Epithelial cell of proximal tubule (primary cell): ENCODE data around the gene CD151. TPM values are rescaled to one million over a fixed set of nuclear protein-coding genes. Genes with fewer than 3 reads are reported as not detected.

Experiments
- DNase-seq: peaks from one replicate; pipeline ENCODE4 v3.0.0-alpha.2; 2011; ENCODE audit warnings: low read depth
- H3K4me3 ChIP-seq: 2 replicates; pipeline ENCODE4 v1.5.1; 2011; ENCODE audit warnings: low read depth, mild to moderate bottlenecking, low read length
- CTCF ChIP-seq: conservative IDR thresholded peaks from 2 replicates; pipeline ENCODE4 v1.5.1; 2012; ENCODE audit warnings: low read depth, mild to moderate bottlenecking, low read length
- total RNA-seq: library from RNA; depleted of rRNA; stranded (reverse); fragments of >200 nt; gene quantifications from 2 replicates; pipeline ENCODE4 v1.2.3, GENCODE V29; 2015

CD151 gene
- total RNA-seq, 1 donor from 2014 or later, result 538 TPM

- TF ChIP-seq CTCF, result peak; percentile 36
These were observed 21.1 kb upstream of the CD151 start for GRCh38 chr11:811446-812245.

GRCh38 chr11:812390-812789, 20.4 kb upstream of the CD151 start:
- DNase-seq, result no peak
- no peak overlapping the region for H3K4me3 ChIP-seq
- no peak for TF ChIP-seq CTCF

More at GRCh38 chr11:811446-812245, 21.1 kb upstream of the CD151 start:
- DNase-seq, result no peak
- peak overlapping the region; percentile 96 for H3K4me3 ChIP-seq

- TF ChIP-seq CTCF, result no peak
- no peak overlapping the region for H3K4me3 ChIP-seq
- no peak for DNase-seq
These were observed 19.7 kb upstream of the CD151 start for GRCh38 chr11:813072-813455.

GRCh38 chr11:813456-814096, 19.2 kb upstream of the CD151 start:
- TF ChIP-seq CTCF, result no peak
- H3K4me3 ChIP-seq, result no peak overlapping the region
- no peak for DNase-seq

GRCh38 chr11:815675-816432, 16.9 kb upstream of the CD151 start:
- no peak for TF ChIP-seq CTCF
- H3K4me3 ChIP-seq, result no peak overlapping the region
- no peak for DNase-seq

- H3K4me3 ChIP-seq, result no peak overlapping the region
- TF ChIP-seq CTCF, result no peak
- no peak for DNase-seq
These were observed 16.3 kb upstream of the CD151 start for GRCh38 chr11:816433-816779.
